ENCODE data around the gene SLC24A5. TPM values are rescaled to one million over a fixed set of nuclear protein-coding genes. Genes with fewer than 3 reads are reported as not detected.

SLC24A5 gene
- polyA plus RNA-seq, 1 experiment: 0.05 TPM

- no peak overlapping the region for H3K4me3 ChIP-seq (ENCODE audit: low read depth, low read length)
- no peaks in the 10 kb centered on the region for H3K9me3 ChIP-seq (ENCODE audit: control insufficient read depth, insufficient read depth, low read length)
- ChIA-PET CTCF (interaction anchor here (0.6 to 4.4 kb wide), 20 partner anchors 9 to 895 kb away, joined by 3 to 80 read pairs (median 3); no protein-coding TSS in a partner anchor), POLR2A (interaction anchor here (0.7 kb wide), 1 partner anchor 889 kb away, joined by 3 read pairs; no protein-coding TSS in a partner anchor)
- H3K27ac ChIP-seq (ENCODE audit: low read depth, low read length): no peak overlapping the region
- peaks cover 5% of the 10 kb centered on the region for H3K27me3 ChIP-seq (ENCODE audit: control insufficient read depth, insufficient read depth, low read length)
- TF ChIP-seq CTCF (IDR thresholded peaks at IDR 0.05; ENCODE audit: low read depth, low read length): peak; percentile 67
- no peak for DNase-seq (ENCODE audit: low read depth, low spot score)
Observed at GRCh38 chr15:48084759-48085590, 35.8 kb upstream of the SLC24A5 start.

GRCh38 chr15:48085591-48085930 is 35.2 kb upstream of the SLC24A5 start:
- Histone ChIP-seq H3K27ac (ENCODE audit: low read depth, low read length) (no peak overlapping the region), H3K9me3 (ENCODE audit: control insufficient read depth, insufficient read depth, low read length) (no peaks in the 10 kb centered on the region), H3K27me3 (ENCODE audit: control insufficient read depth, insufficient read depth, low read length) (peaks cover 6% of the 10 kb centered on the region), H3K4me3 (ENCODE audit: low read depth, low read length) (no peak overlapping the region)
- ChIA-PET CTCF (interaction anchor here (0.6 to 4.4 kb wide), 18 partner anchors 9 to 896 kb away, joined by 3 to 80 read pairs (median 3); no protein-coding TSS in a partner anchor), POLR2A (interaction anchor here (0.7 kb wide), 1 partner anchor 889 kb away, joined by 3 read pairs; no protein-coding TSS in a partner anchor)
- no peak for DNase-seq (ENCODE audit: low read depth, low spot score)
- TF ChIP-seq CTCF (IDR thresholded peaks at IDR 0.05; ENCODE audit: low read depth, low read length): no peak

- peaks cover 6% of the 10 kb centered on the region for H3K27me3 ChIP-seq (ENCODE audit: control insufficient read depth, insufficient read depth, low read length)
- ChIA-PET POLR2A (no interaction called here), CTCF (interaction anchor here (1.5 to 4.4 kb wide), 4 partner anchors 19 to 896 kb away, joined by 4 to 80 read pairs (median 7); no protein-coding TSS in a partner anchor)
- no peaks in the 10 kb centered on the region for H3K9me3 ChIP-seq (ENCODE audit: control insufficient read depth, insufficient read depth, low read length)
- no peak overlapping the region for H3K4me3 ChIP-seq (ENCODE audit: low read depth, low read length)
- H3K27ac ChIP-seq (ENCODE audit: low read depth, low read length): no peak overlapping the region
- TF ChIP-seq CTCF (IDR thresholded peaks at IDR 0.05; ENCODE audit: low read depth, low read length): no peak
- no peak for DNase-seq (ENCODE audit: low read depth, low spot score)
Observed at GRCh38 chr15:48086133-48086532, 34.7 kb upstream of the SLC24A5 start.

- no peak for TF ChIP-seq CTCF (IDR thresholded peaks at IDR 0.05; ENCODE audit: low read depth, low read length)
- CTCF ChIA-PET: interaction anchor here (2.9 to 4.4 kb wide), 2 partner anchors 24 to 891 kb away, joined by 9 to 80 read pairs; no protein-coding TSS in a partner anchor
- Histone ChIP-seq H3K27ac (ENCODE audit: low read depth, low read length) (no peak overlapping the region), H3K27me3 (ENCODE audit: control insufficient read depth, insufficient read depth, low read length) (peaks cover 6% of the 10 kb centered on the region), H3K9me3 (ENCODE audit: control insufficient read depth, insufficient read depth, low read length) (no peaks in the 10 kb centered on the region), H3K4me3 (ENCODE audit: low read depth, low read length) (no peak overlapping the region)
- POLR2A ChIA-PET: no interaction called here
- DNase-seq (ENCODE audit: low read depth, low spot score): no peak
Observed at GRCh38 chr15:48086576-48086975, 34.2 kb upstream of the SLC24A5 start.

GRCh38 chr15:48087844-48088243 is 32.9 kb upstream of the SLC24A5 start:
- Histone ChIP-seq H3K4me3 (ENCODE audit: low read depth, low read length) (no peak overlapping the region), H3K27me3 (ENCODE audit: control insufficient read depth, insufficient read depth, low read length) (peaks cover 8% of the 10 kb centered on the region), H3K27ac (ENCODE audit: low read depth, low read length) (no peak overlapping the region), H3K9me3 (ENCODE audit: control insufficient read depth, insufficient read depth, low read length) (no peaks in the 10 kb centered on the region)
- CTCF ChIA-PET: no interaction called here
- no peak for TF ChIP-seq CTCF (IDR thresholded peaks at IDR 0.05; ENCODE audit: low read depth, low read length)
- POLR2A ChIA-PET: no interaction called here
- DNase-seq (ENCODE audit: low read depth, low spot score): no peak

Data from AG04450 (cell line).